K562 (cell line): ENCODE measurements around the gene RBPJL. TPM values are rescaled to one million over a fixed set of nuclear protein-coding genes. Genes with fewer than 3 reads are reported as not detected.
A peak's percentile ranks its signal among the peaks of the same experiment; 100 is the strongest.

Source experiments
- MGA ChIP-seq: fragments of 450-650 bp; IDR thresholded peaks from 2 replicates; pipeline ENCODE4 v1.6.1; 2016; ENCODE audit warnings: mild to moderate bottlenecking, moderate library complexity
- polyA plus RNA-seq, 8 experiments: library from polyadenylated mRNA; depleted of rRNA in 4 of 8; stranded (reverse) in 5 of 8; unstranded in 3 of 8; fragments of >200 nt; fragmentation: Nextera tagmentation in 2 of 8; fragmentation: Illumina TruSeq in 1 of 8; extraction: Ambion mirVana in 2 of 8; extraction: Trizol in 1 of 8; gene quantifications; 2 replicates each; pipeline versions ENCODE4 v1.2.1 to v1.2.3, GENCODE V29; 2011 to 2014; ENCODE audit warnings: inconsistent platforms in 1 of 8, missing spikeins in 1 of 8
- total RNA-seq, 7 experiments: library from RNA; depleted of rRNA in 6 of 7; stranded (reverse); fragments of >200 nt in 6 of 7; fragmentation: Illumina TruSeq in 2 of 7; extraction: Trizol in 2 of 7; gene quantifications; 2 replicates each; pipeline versions ENCODE4 v1.2.1 to v1.2.3, GENCODE V29; 2011 to 2021; ENCODE audit warnings: low replicate concordance in 1 of 7

RBPJL gene
- total and polyA plus RNA-seq, 9 of the 15 experiments (the other 6 are each of a cell fraction or from before 2014, with no cell fraction given): not detected

- peak; percentile 61 for TF ChIP-seq MGA
These were observed at the start of gene RBPJL (continued) for GRCh38 chr20:45306431-45306982.
